GM19468 (cell line): ENCODE measurements around the gene NDFIP1.
"Not testable (repeated sequence)": the region's sequence is repeated elsewhere in the genome, so short reads cannot be mapped to it uniquely, and the experiment has no call there.

ENCODE experiments used
- ATAC-seq: cut with Tn5 transposase; IDR thresholded peaks from one replicate; pipeline ENCODE4 v1.9.1; 2021; ENCODE audit warnings: mild to moderate bottlenecking, moderate library complexity, moderate number of reproducible peaks; ENCODE audit not compliant: unreplicated experiment; ENCODE audit errors: extremely low read depth

The NDFIP1 gene

DNA sequence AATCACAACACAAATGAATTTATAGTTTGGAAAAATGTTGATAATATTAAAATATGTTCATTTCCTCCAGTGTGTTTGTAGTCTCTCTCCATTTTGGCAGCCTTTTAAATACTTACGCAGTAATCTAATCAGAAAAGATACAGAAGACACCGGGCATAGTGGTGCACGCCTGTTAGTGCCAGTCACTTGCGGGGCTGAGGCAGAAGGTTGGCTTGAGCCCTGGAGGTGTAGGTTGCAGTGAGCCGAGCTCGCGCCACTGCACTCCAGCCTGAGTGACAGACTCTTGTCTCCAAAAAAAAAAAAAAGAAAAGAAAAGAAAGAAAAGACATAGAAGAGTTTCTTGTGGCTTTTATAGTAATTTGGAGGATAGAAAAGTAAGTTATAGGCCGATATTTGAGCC lies 41.9 kb downstream of the NDFIP1 start:
- no peak for ATAC-seq

DNA sequence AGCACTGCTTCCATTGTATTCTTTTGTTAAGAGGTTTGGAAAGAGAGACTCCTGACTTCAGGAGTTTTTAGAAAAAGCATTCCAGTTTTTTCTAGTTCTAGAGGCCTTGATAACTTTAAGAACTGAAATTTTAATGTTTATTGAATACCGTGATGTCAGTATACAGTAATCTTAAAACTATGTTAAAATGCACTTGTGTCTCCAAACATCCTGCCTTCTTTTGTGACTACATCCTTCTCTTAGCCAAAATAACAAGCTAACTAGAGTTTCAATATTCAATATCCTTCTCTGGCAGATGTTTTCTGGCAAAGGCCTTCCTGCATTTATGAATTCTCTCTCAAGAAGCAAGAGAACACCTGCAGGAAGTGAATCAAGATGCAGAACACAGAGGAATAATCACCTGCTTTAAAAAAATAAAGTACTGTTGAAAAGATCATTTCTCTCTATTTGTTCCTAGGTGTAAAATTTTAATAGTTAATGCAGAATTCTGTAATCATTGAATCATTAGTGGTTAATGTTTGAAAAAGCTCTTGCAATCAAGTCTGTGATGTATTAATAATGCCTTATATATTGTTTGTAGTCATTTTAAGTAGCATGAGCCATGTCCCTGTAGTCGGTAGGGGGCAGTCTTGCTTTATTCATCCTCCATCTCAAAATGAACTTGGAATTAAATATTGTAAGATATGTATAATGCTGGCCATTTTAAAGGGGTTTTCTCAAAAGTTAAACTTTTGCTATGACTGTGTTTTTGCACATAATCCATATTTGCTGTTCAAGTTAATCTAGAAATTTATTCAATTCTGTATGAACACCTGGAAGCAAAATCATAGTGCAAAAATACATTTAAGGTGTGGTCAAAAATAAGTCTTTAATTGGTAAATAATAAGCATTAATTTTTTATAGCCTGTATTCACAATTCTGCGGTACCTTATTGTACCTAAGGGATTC lies 43.1 kb downstream of the NDFIP1 start:
- no peak for ATAC-seq

DNA sequence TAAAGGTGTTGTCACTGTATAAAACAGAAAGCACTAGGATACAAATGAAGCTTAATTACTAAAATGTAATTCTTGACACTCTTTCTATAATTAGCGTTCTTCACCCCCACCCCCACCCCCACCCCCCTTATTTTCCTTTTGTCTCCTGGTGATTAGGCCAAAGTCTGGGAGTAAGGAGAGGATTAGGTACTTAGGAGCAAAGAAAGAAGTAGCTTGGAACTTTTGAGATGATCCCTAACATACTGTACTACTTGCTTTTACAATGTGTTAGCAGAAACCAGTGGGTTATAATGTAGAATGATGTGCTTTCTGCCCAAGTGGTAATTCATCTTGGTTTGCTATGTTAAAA lies 43.8 kb downstream of the NDFIP1 start:
- ATAC-seq: no peak

DNA sequence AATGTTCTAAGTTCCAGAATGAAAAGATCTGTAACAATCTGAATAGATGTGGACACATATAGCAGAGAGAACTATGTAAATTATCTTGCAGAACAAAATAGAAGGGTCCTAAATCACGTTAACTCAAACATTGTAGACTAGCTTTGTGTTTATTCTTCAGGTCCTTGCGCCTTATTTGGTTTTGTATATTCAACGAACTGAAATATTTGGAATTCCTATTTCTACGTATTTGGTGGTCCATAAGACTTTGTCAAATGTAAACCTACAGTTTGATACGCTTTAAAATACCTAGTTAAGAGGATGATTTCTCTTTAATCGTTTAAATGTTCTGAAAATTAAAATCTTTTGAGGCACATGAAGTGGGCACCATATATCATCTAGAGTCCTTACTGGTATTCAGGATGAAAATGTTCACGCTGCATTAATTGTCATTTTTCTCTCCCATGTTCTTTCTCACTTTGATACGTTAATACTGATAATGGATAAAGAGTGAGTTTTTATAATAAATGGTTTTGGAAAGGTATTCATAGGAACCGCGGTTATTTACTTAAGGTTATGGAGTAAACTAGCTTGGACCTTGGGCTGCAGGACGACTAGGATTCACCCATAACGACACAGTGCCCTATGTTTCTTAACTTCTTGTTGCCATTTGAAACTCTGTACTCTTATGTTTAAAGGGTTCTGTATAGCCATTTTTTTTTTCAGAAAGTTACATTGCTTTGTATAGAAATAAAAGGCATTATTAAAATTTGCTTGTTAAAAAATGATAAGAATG lies 45.3 kb downstream of the NDFIP1 start:
- no peak for ATAC-seq

DNA sequence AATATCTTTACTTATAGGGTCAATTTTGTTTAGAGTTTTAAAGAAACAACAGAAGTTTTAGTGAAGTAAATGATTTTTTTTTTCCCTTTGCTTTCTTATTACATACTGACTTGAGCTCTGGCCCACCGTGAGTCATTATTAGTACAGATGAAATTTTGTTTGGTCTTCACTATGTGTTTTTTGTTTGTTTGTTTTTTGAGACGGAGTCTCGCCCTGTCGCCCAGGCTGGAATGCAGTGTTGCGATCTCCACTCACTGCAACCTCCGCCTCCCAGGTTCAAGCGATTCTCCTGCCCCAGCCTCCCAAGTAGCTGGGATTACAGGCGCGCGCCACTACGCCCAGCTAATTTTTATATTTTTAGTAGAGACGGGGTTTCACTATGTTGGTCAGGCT lies 45.9 kb downstream of the NDFIP1 start:
- not testable (repeated sequence) for ATAC-seq

DNA sequence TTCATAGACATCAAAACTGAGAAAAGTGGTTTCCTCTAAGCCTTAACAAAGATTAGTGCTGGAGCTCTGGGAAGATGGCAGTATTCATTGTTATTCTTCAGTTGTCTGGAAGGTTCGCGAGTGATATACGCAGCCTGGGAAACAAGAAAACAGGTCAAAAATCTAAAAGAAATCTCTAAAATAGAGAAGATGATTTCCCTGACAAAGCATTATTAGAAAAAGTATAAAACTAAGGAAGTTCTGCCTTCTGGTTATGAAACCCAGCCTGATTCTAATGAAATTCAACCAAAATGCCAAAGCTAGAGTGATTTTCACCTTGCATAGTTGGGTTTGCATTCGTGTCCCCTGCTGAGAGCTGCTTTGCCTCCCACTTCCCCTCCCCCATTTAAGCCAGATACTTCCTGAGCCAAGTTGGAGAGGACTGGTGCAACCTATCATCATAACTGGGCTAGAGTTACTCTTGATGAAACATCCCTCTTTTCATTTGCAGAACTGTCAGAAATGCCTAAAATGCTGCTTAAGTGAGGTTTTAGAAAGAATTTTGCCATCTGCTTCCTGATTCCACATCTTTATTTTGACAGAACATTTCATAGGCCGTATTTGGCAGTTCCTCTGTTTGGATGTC lies 48.4 kb downstream of the NDFIP1 start:
- no peak for ATAC-seq

DNA sequence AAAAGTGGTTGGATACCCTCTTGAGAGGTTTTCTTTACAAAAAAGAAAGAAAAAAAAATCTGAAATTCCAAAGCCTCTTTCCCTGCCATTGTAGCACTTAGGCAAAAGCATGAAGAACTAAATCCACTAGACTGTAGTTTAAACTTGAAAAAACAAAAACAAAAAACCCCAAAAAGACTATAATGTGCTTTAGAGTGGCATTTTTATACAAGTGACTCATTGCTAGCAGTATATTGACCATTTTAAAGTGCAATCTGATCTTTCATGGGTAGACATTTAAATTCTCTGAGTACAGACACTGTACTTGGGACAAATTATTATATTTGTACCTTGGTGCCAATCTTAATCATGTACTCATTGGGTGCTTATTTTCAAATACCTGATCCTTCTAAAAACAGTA lies 50.8 kb downstream of the NDFIP1 start:
- no peak for ATAC-seq

DNA sequence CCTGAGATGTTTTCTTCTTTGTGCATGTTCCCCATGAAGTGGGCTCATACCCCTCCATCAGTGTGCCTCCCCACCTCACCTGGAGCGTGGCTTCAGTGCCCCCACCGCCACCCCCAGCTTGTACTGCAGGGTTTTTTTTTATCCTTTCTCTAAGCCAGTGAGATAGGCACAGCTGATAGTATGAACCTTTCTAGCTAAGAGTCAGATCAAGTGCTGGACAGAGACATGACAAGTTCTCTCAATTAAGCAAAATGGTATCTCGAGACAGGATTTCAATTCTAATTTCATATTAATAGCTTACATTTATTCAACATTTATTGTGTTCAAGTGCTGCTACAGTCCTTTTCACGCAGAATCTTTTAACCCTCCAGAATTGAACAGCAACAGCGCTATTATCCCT lies 55.7 kb downstream of the NDFIP1 start:
- ATAC-seq: no peak

DNA sequence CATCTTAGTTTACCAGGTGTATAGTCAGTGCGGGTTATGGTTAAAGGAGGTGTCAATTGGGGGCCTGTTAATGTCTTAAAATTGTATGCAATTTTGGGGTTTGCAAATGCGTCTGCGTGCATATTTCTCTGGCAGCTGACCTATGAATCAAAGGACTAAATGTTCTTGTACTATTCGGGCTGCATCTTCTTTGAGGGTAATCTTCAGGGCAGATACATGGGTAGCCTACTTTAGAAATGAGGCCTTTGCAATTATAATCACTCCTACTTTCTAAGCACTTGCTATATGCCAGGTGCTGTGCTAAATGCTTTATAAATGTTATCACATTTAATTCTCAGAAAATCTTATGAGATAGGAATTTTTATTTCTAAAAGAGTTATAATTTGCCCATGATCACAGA lies 58.2 kb downstream of the NDFIP1 start:
- no peak for ATAC-seq

DNA sequence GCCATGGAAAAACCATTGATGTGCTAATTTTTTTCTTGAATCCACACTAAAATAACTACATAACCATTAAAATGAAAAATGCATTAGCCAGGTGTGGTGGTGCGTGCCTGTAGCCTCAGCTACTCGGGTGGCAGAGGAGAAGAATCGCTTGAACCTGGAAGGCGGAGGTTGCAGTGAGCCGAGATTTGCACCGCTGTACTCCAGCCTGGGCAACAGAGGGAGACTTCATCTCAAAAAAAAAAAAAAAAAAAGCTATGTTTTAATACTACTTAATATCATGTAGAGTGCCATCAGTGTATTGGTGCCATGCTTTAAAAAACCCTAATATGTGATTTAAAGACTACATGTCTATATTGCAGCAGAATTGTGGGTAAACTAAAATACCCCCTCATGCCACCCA lies 58.9 kb downstream of the NDFIP1 start:
- ATAC-seq: no peak

DNA sequence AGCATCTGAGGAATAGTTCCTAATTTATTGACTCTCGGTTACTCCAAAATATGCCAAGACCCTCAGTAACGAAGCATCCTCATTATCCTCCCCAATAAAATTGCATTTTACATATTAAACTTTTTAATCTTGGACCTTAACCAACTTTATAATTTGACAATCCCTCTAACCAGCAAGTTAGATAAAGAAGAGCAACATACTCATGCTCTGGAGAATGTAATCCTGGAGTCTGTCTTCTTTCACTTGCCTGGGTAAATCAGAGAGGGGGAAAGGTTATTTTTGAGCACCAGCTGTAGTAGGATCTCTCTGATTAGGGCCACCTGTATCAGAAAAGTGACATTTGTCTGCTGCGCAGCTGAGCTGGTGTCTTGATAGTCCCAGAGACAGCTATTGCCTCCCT lies 59.8 kb downstream of the NDFIP1 start:
- no peak for ATAC-seq

DNA sequence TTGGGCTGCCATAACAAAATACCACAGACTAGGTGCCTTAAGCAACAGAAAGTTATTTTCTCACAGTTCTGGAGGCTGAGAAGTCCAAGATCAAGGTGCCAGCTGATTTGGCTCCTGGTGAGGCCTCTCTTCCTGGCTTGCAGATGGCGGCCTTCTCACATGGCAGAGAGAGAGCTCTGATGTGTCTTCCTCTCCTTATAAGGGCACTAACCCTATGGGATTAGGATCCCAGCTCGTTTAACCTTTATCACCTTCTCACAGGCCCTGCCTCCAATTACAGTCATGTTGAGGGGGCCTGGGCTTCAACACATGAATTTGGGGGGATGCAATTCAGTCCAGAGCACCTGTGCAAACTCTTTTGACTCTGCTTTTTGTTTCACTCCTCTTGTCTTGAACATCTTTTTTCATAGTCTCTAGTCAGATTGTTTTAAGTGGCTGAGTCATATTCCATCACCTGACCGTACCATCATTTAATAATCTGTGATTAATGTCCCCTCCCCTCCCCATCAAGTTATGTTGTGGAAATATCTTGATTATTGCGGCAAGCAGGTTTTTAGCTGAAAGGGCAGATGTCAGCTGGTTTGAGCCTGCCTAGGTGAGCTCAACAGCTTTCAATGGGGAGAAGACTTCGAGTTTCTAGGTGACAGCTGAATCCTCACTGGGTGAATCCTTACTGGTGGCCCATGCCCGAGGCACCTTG lies 61.8 kb downstream of the NDFIP1 start:
- no peak for ATAC-seq

DNA sequence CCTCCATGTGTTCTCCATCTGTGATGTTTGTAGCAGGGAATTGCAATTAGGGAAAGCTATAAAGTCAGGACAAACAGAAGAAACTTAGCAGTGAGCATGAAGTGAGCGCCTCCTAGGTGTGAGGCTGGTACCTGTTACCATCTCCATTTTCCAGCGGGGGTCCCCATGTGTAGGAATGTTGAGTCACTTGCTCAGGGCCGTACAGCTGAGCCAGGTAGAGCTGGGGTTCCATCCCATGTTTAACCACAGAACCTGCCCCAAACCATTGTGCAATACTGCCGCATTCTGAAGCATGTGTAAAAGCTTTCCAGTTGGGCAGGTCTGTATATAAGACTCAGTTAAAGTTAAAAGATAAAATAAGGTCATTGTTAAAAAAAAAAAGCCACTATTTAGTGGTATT lies 62.7 kb downstream of the NDFIP1 start:
- no peak for ATAC-seq

DNA sequence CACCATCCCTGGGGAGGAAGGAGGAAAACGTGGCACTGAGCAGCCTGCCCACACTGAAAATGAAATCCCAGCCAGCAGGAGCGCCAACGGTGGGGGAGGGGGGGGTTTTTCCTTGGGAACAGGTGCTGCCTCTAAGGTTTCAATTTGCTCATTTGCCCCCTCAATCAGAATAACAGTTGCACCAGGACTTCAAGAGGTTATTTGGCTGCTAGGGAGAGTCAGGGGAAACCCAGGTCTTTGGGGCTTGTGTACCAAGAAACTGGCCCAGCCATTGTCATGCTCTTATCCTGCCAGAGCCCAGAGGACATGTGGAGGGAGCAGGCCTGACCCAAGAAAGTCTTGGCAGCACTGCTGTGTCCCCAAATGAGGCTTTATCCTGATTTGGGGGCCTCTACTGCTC lies 66.5 kb downstream of the NDFIP1 start:
- no peak for ATAC-seq

DNA sequence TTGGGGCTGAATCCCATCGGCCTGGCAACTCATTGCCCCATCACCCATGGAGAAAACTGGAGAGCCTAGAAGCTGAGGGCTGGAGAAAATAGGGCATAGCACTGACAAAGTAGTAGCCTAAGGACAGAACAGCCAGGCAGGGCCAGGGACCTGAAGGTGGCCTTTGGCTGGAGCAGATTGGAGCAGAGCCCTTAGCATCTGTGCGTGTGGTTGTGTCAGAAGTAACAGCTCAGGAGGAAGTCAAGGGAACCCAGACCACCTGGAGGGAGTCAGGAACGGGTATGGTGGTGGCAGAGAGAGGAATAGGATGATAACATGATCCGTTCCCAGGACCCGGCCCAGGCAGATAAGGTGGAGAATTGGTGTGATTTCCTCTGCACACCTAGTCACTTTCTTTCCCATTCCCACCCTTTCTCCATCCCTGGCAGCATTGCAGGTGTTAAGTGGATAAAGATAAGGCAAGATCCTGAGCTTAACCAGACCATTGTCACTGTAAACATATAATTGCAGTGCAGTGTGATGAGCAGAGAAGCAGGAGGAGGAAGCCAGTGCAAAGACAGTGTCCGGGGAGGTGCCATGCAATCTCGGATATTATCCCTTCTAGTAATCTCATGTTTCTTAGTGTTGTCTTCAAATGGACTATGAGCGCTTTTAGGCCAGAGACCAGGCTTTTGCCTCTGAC lies 67.0 kb downstream of the NDFIP1 start:
- no peak for ATAC-seq

DNA sequence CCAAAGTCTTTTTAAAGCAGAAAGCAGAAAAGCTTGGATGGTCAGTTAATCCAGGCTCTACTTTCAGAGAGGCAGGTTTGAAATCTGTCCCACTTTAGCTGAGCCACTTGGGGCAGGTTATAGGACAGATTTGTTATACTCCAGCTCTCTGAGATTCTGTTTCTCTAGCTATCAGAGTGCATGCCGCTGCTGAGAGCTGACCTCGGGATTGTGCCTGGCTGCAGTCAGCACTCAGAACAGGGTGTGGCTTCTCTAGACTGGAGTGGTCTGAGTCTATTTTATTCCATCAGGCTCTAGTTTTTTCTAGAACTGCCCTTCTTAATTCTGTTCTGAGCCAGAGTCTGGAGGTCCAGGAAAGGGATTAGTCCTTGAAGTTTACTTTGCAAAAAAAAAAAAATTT lies 67.7 kb downstream of the NDFIP1 start:
- no peak for ATAC-seq

DNA sequence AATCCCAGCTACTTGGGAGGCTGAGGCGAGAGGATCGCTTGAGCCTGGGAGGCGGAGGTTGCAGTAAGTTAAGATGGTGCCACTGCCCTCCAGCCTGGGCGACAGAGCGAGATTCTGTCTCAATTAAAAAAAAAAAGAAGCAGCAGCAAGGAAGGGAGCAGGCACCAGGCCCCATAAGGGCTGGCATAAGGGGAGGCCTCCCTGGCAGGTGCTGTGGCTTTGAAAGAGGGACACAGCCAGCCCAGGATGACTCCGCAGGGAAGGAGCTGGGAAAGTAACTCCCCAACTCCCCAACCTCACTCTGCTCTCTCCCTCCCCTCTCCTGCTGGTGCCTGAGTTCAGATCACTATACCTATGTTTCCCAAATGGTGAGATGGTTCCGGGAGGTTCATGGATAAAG lies 70.1 kb downstream of the NDFIP1 start:
- no peak for ATAC-seq

DNA sequence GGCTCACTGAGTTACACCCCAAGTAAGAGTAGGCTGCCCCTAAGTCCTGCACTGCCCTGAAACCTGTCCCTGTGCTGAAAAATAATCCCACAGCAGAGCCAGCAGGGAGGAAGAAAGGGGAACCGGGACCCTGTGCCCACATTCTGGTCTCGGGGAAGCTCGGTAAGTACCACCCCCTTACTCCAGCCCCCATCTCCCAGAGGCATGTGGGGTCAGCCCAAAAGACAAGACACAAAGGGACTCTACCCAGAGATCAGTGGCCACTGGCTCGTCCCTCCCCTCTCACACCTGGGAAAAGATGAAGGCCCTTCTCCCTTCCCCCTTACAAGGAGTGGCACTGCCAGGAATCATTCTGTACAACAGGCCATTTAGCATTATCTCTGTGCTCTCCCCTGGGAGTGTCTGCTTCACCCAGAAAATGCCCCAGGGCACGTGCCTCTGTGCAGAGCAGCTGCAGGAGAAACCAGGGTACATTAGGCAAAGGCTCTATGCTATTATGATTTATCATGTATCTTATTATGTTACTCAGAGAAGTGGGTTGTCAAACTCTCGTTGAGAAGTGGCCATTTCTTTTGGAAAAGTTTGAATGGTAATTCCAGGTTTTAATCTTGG lies 71.3 kb downstream of the NDFIP1 start:
- no peak for ATAC-seq

DNA sequence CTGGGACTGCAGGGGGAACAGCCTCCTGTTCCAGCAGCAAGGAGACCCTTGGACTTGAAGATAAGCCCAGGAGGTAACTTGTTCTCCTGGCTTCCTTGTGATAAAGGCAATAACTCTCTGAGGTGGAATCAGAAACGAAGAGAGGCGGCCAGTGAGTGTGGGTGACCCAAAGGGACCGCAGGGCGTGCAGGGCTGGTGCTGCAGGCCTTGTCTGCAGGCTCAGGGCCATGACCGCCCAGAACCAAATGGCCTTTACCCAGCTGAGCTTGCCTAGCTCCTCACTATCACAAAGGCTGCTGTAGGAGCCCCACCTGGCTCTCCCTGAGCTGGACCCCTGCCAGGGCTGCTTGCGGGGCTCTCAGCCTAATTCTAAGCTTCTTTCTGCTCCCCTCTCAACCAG lies 72.5 kb downstream of the NDFIP1 start:
- ATAC-seq: no peak
